Peyer's patch (tissue), 4 donors: Measurements from ENCODE around the gene PAK2.

Source experiments
- POLR2A ChIP-seq, 2 donors: fragments of 450-650 bp; IDR thresholded peaks; one replicate each; pipeline ENCODE4 v1.5.1; 2017; ENCODE audit warnings: antibody characterized with exemption in 2 of 2, mild to moderate bottlenecking in 2 of 2, moderate library complexity in 2 of 2
- TF ChIP-seq, protein P1 (sequence below), 6 experiments: fragments of 450-650 bp in 4 of 6; fragments of 200-600 bp in 2 of 6; sonication (generic) in 1 of 6; IDR thresholded peaks; one replicate each; pipeline ENCODE4 v1.5.1; 2017 to 2019; ENCODE audit warnings: antibody characterized with exemption in 6 of 6, mild to moderate bottlenecking in 3 of 6, moderate library complexity in 1 of 6

DNA sequence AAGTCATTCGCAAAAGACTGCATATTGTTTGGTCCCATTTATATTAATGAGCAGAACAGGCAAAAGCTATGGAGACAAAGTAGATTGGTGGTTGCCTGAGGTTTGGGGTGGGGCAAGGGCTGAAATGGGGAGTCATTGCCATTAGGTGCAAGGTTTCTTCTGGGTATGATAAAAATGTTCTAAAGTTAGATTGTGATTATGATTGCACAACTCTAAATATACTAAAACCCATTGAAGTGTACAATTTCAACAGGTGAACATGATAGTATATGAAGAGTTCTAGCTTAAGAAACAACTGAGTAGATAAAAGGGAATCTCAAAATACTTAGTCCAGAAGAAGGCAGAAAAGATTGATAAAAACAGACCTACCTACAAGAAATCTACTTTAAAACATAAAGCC lies 56.7 kb downstream of the PAK2 start:
- no peak for TF ChIP-seq POLR2A (IDR thresholded peaks at IDR 0.05)
- TF ChIP-seq, protein P1, sequence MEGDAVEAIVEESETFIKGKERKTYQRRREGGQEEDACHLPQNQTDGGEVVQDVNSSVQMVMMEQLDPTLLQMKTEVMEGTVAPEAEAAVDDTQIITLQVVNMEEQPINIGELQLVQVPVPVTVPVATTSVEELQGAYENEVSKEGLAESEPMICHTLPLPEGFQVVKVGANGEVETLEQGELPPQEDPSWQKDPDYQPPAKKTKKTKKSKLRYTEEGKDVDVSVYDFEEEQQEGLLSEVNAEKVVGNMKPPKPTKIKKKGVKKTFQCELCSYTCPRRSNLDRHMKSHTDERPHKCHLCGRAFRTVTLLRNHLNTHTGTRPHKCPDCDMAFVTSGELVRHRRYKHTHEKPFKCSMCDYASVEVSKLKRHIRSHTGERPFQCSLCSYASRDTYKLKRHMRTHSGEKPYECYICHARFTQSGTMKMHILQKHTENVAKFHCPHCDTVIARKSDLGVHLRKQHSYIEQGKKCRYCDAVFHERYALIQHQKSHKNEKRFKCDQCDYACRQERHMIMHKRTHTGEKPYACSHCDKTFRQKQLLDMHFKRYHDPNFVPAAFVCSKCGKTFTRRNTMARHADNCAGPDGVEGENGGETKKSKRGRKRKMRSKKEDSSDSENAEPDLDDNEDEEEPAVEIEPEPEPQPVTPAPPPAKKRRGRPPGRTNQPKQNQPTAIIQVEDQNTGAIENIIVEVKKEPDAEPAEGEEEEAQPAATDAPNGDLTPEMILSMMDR (IDR thresholded peaks at IDR 0.05) = no peak
